GM21723 (cell line): ENCODE data around the gene RELL1.
"Not testable (repeated sequence)": the region's sequence is repeated elsewhere in the genome, so short reads cannot be mapped to it uniquely, and the experiment has no call there.

Source experiments
- ATAC-seq: cut with Tn5 transposase; IDR thresholded peaks from one replicate; pipeline ENCODE4 v1.9.1; 2021; ENCODE audit warnings: mild to moderate bottlenecking, moderate library complexity; ENCODE audit not compliant: unreplicated experiment

Gene RELL1

GRCh38 chr4:37693450-37694190 is 7.4 kb upstream of the RELL1 start:
- no peak for ATAC-seq

GRCh38 chr4:37693030-37693429 is 6.9 kb upstream of the RELL1 start:
- no peak for ATAC-seq

- ATAC-seq = no peak
These were observed 4.8 kb upstream of the RELL1 start for GRCh38 chr4:37690976-37691375.

GRCh38 chr4:37689353-37690095 is 3.3 kb upstream of the RELL1 start:
- ATAC-seq = no peak

GRCh38 chr4:37687681-37688080 is 1.5 kb upstream of the RELL1 start:
- no peak for ATAC-seq

- no peak for ATAC-seq
These were observed 1.0 kb upstream of the RELL1 start for GRCh38 chr4:37687194-37687562.

- peak; percentile 27 for ATAC-seq
These were observed 278 bp downstream of the RELL1 start for GRCh38 chr4:37685823-37686372.

GRCh38 chr4:37685161-37685822 is 884 bp downstream of the RELL1 start:
- no peak for ATAC-seq

GRCh38 chr4:37684154-37684553 is 2.0 kb downstream of the RELL1 start:
- no peak for ATAC-seq

- ATAC-seq = peak; percentile 27
These were observed 3.3 kb downstream of the RELL1 start for GRCh38 chr4:37682701-37683401.

GRCh38 chr4:37680089-37680488 is 6.1 kb downstream of the RELL1 start:
- ATAC-seq = no peak

GRCh38 chr4:37679301-37679700 is 6.9 kb downstream of the RELL1 start:
- ATAC-seq = no peak

- ATAC-seq = no peak
These were observed 7.6 kb downstream of the RELL1 start for GRCh38 chr4:37678624-37679023.

GRCh38 chr4:37675587-37676290 is 10.4 kb downstream of the RELL1 start:
- peak; percentile 92 for ATAC-seq

GRCh38 chr4:37674439-37674838 is 11.7 kb downstream of the RELL1 start:
- ATAC-seq = no peak

- no peak for ATAC-seq
These were observed 12.5 kb downstream of the RELL1 start for GRCh38 chr4:37673538-37674192.

- ATAC-seq = no peak
These were observed 15.1 kb downstream of the RELL1 start for GRCh38 chr4:37671072-37671471.

GRCh38 chr4:37670249-37670648 is 15.9 kb downstream of the RELL1 start:
- ATAC-seq = no peak

GRCh38 chr4:37669124-37669523 is 17.1 kb downstream of the RELL1 start:
- ATAC-seq = not testable (repeated sequence)
